K562 (cell line): ENCODE data around the gene ESR2. TPM values are rescaled to one million over a fixed set of nuclear protein-coding genes. Genes with fewer than 3 reads are reported as not detected.

Source experiments
- ATAC-seq: fragments of 200-7000 bp; cut with Tn5 transposase; 3 replicates; pipeline ENCODE4 v1.9.1; 2020; ENCODE audit warnings: moderate library complexity
- BruUV-seq: library from RNA; stranded (reverse); fragments of 400-500 nt; replicated peaks from 2 replicates; lab custom pipeline; 2021; lab: Mats Ljungman, UMichigan
- CTCF ChIA-PET: fragments of 300-600 bp; formaldehyde crosslinking; extraction: SDS; loops from one replicate; lab custom pipeline; 2021; ENCODE audit warnings: low intra/inter-chr PET ratio; lab: Yijun Ruan, JAX
- POLR2A ChIA-PET: fragments of 300-600, 350-650 bp; sonication (Branson Sonifier 250); formaldehyde crosslinking; extraction: SDS; loops from one replicate; lab custom pipeline; 2021; ENCODE audit warnings: antibody characterized with exemption, inconsistent platforms; lab: Yijun Ruan, JAX
- DNase-seq, 4 experiments: peaks; one replicate each; pipeline versions ENCODE4 v3.0.0 to v3.0.0-alpha.2; 2011 to 2018; ENCODE audit warnings: low spot score in 3 of 4, mixed read lengths in 3 of 4; ENCODE audit errors: extremely low read depth in 1 of 4
- FAIRE-seq: peaks from 2 replicates; lab custom pipeline; 2011; peaks lifted over from hg19 to GRCh38; lab: Jason Lieb, UNC
- H2AFZ ChIP-seq: 2 replicates; pipeline ENCODE4 v1.6.0; 2011; ENCODE audit warnings: low read depth, low read length, control low read depth, inconsistent platforms
- H3K27ac ChIP-seq: fragments of 200-600 bp; 3 replicates; pipeline ENCODE4 v1.8.0; 2011; ENCODE audit warnings: low read depth, mild to moderate bottlenecking, control low read depth, inconsistent platforms, low read length, moderate library complexity, mixed read lengths; ENCODE audit errors: extremely low read depth
- H3K27me3 ChIP-seq, 2 experiments: fragments of 300-600 bp in 1 of 2; 2 replicates in 1 of 2; 3 replicates in 1 of 2; pipeline versions ENCODE4 v1.6.0 to v1.8.0; 2011; ENCODE audit warnings: inconsistent platforms in 2 of 2, low read length in 2 of 2, mild to moderate bottlenecking in 1 of 2, mixed read lengths in 1 of 2, moderate library complexity in 1 of 2; ENCODE audit not compliant: control insufficient read depth in 2 of 2, insufficient read depth in 2 of 2
- H3K36me3 ChIP-seq: fragments of 300-600 bp; 3 replicates; pipeline ENCODE4 v1.8.0; 2011; ENCODE audit warnings: mild to moderate bottlenecking, low read length, inconsistent platforms; ENCODE audit not compliant: control insufficient read depth, insufficient read depth
- H3K4me1 ChIP-seq, 2 experiments: fragments of 200-600 bp in 1 of 2; replicated peaks in 1 of 2; 2 replicates in 1 of 2; 3 replicates in 1 of 2; pipeline versions ENCODE4 v1.5.1 to v1.8.0; 2011; ENCODE audit warnings: inconsistent platforms in 2 of 2, low read length in 2 of 2, mild to moderate bottlenecking in 1 of 2, mixed read lengths in 1 of 2, moderate library complexity in 1 of 2; ENCODE audit not compliant: control insufficient read depth in 2 of 2, insufficient read depth in 2 of 2
- H3K4me2 ChIP-seq: 2 replicates; pipeline ENCODE4 v1.6.1; 2011; ENCODE audit warnings: low read length, control low read depth, inconsistent platforms, mixed read lengths; ENCODE audit not compliant: insufficient read depth
- H3K4me3 ChIP-seq: fragments of 200-600 bp; sonication (generic), shearing (Covaris generic); 2 replicates; pipeline ENCODE4 v1.5.1; 2016; ENCODE audit warnings: control low read depth, inconsistent platforms
- H3K79me2 ChIP-seq: fragments of 200-600 bp; 3 replicates; pipeline ENCODE4 v1.8.0; 2011; ENCODE audit warnings: low read length, inconsistent platforms; ENCODE audit not compliant: control insufficient read depth, insufficient read depth
- H3K9ac ChIP-seq, 2 experiments: 2 replicates each; pipeline versions ENCODE4 v1.6.0 to v1.6.1; 2011; ENCODE audit warnings: low read depth in 2 of 2, low read length in 2 of 2, control low read depth in 1 of 2, inconsistent platforms in 1 of 2, mild to moderate bottlenecking in 1 of 2, mixed read lengths in 1 of 2; ENCODE audit not compliant: insufficient read depth in 1 of 2
- H3K9me1 ChIP-seq: one replicate; pipeline ENCODE4 v1.6.0; 2011; ENCODE audit warnings: inconsistent platforms, mild to moderate bottlenecking, low read length, moderate library complexity; ENCODE audit not compliant: control insufficient read depth, insufficient read depth
- H3K9me3 ChIP-seq: replicated peaks from 2 replicates; pipeline ENCODE4 v1.5.1; 2011; ENCODE audit warnings: low read depth, low read length, inconsistent platforms; ENCODE audit not compliant: control insufficient read depth, insufficient read depth
- H4K20me1 ChIP-seq: replicated peaks from 2 replicates; pipeline ENCODE4 v1.6.1; 2011; ENCODE audit warnings: low read length, inconsistent platforms, mixed read lengths; ENCODE audit not compliant: control insufficient read depth, insufficient read depth
- BRF1 ChIP-seq: IDR thresholded peaks from 3 replicates; pipeline ENCODE4 v1.6.1; 2011; ENCODE audit warnings: borderline replicate concordance, mild to moderate bottlenecking; ENCODE audit not compliant: insufficient read length; ENCODE audit errors: extremely low read depth
- GATAD2B ChIP-seq: fragments of 450-650 bp; IDR thresholded peaks from 2 replicates; pipeline ENCODE4 v1.6.1; 2017; ENCODE audit warnings: mild to moderate bottlenecking, borderline replicate concordance
- MYC ChIP-seq, 2 experiments: fragments of 250-450 bp in 1 of 2; sonication (Bioruptor Pico) in 1 of 2; IDR thresholded peaks; 2 replicates each; pipeline versions ENCODE4 v1.5.1 to v1.6.1; 2012 to 2021; ENCODE audit warnings: low read depth in 2 of 2, borderline replicate concordance in 1 of 2, improper control_type of control experiment in 1 of 2, low read length in 1 of 2, mild to moderate bottlenecking in 1 of 2, moderate library complexity in 1 of 2
- RHOXF2B ChIP-seq: fragments of 250-450 bp; sonication (Bioruptor Pico); conservative IDR thresholded peaks from 2 replicates; pipeline ENCODE4 v1.5.1; 2021
- SP1 ChIP-seq: sonication (generic); formaldehyde crosslinking; IDR thresholded peaks from 2 replicates; pipeline ENCODE4 v1.8.1; 2022; ENCODE audit warnings: mild to moderate bottlenecking, missing genetic modification reagents
- TAF15 ChIP-seq: fragments of 200-400 bp; formaldehyde crosslinking; IDR thresholded peaks from 2 replicates; pipeline ENCODE4 v1.6.1; 2017; ENCODE audit warnings: mild to moderate bottlenecking, low read depth, low read length, moderate library complexity
- U2AF2 ChIP-seq: fragments of 200-400 bp; formaldehyde crosslinking; optimal IDR thresholded peaks from 2 replicates; pipeline ENCODE3; 2017; ENCODE audit warnings: low read depth, mild to moderate bottlenecking, low read length
- WGBS: fragments of 100-300 bp; shearing (Covaris generic); methylation state at CpG from one replicate; pipeline ENCODE4 v1.1.6; 2016; ENCODE audit warnings: low coverage, mixed read lengths; ENCODE audit not compliant: insufficient coverage; ENCODE audit errors: missing lambda C conversion rate; 5-methylcytosine and 5-hydroxymethylcytosine counted together
- in situ Hi-C: fragments of 300-500 bp; cut with MboI; formaldehyde crosslinking; loops from 4 replicates; pipeline ENCODE4 v1.15.0; 2018; ENCODE audit warnings: inconsistent platforms, mixed read lengths
- intact Hi-C: fragments of 100-400 bp; cut with micrococcal nuclease; formaldehyde crosslinking; loops from 2 replicates; pipeline ENCODE4 v1.14.2; 2022
- polyA plus RNA-seq, 8 experiments: library from polyadenylated mRNA; depleted of rRNA in 4 of 8; stranded (reverse) in 5 of 8; unstranded in 3 of 8; fragments of >200 nt; fragmentation: Nextera tagmentation in 2 of 8; fragmentation: Illumina TruSeq in 1 of 8; extraction: Ambion mirVana in 2 of 8; extraction: Trizol in 1 of 8; gene quantifications; 2 replicates each; pipeline versions ENCODE4 v1.2.1 to v1.2.3, GENCODE V29; 2011 to 2014; ENCODE audit warnings: inconsistent platforms in 1 of 8, missing spikeins in 1 of 8
- total RNA-seq, 7 experiments: library from RNA; depleted of rRNA in 6 of 7; stranded (reverse); fragments of >200 nt in 6 of 7; fragmentation: Illumina TruSeq in 2 of 7; extraction: Trizol in 2 of 7; gene quantifications; 2 replicates each; pipeline versions ENCODE4 v1.2.1 to v1.2.3, GENCODE V29; 2011 to 2021; ENCODE audit warnings: low replicate concordance in 1 of 7
- TF ChIP-seq, protein P1 (sequence below): fragments of 450-650 bp; IDR thresholded peaks from 2 replicates; pipeline ENCODE4 v1.6.1; 2016
- TF ChIP-seq, protein P2 (sequence below): fragments of 250-450 bp; sonication (Bioruptor Pico); IDR thresholded peaks from 2 replicates; pipeline ENCODE4 v1.8.0; 2021; ENCODE audit warnings: mild to moderate bottlenecking, moderate library complexity
- TF ChIP-seq, protein P3 (sequence below): IDR thresholded peaks from 2 replicates; pipeline ENCODE4 v1.6.1; 2011; ENCODE audit warnings: borderline replicate concordance, low read depth, mild to moderate bottlenecking, moderate library complexity, low read length; ENCODE audit not compliant: insufficient read depth, poor library complexity, severe bottlenecking

Gene ESR2
- total and polyA plus RNA-seq, 9 of the 15 experiments (the other 6 are each of a cell fraction or from before 2014, with no cell fraction given) = 0.07 to 3.8 (median 2.0) TPM

DNA sequence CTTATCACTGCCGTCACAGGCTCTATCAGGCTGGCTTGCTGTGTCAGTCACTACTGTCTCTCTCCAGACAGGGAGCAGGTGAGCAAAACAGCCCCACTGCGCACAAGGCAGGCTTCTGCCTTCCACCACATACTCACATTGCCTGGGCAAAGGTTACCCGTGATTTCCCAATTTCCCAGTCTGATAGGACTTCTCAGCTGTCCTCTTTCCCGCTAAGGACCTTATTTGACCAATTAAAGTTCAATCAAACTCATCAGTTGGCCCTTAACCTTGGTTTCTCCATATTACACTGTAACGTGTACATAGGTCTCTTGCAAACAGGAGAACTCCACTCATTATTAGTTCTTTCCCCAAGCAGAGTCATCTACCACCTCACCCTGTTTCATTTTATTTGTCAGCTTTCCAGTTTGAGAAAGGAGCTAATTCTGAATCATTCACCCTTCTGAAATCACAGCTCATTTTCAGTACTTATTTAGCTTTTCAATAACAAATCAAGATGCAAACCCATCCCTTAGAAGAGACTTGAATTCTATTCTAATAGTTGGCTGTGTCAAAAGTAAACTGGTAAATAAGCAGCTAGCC is 170.8 kb downstream of the ESR2 start:
- no peaks in the 10 kb centered on the region for H3K9me3 ChIP-seq
- 0 out of 3 replicates have a peak, but pooled peaks have one; percentile 27 for ATAC-seq
- ChIA-PET POLR2A (interaction anchor here (0.8 kb wide), 1 partner anchor 18 kb away, joined by 4 read pairs; no protein-coding TSS in a partner anchor), CTCF (no interaction called here)
- in situ Hi-C loops = no loop called here
- H3K27ac ChIP-seq = no peak overlapping the region
- no peaks in the 10 kb centered on the region for H3K4me1 ChIP-seq
- H3K4me3 ChIP-seq = no peak overlapping the region
- H3K9me1 ChIP-seq = no peaks in the 10 kb centered on the region
- WGBS = 8% methylated on average over 5 of the region's 5 CpGs
- H3K36me3 ChIP-seq = no peaks in the 10 kb centered on the region
- no peak overlapping the region for H3K9ac ChIP-seq
- TF ChIP-seq, protein P1, sequence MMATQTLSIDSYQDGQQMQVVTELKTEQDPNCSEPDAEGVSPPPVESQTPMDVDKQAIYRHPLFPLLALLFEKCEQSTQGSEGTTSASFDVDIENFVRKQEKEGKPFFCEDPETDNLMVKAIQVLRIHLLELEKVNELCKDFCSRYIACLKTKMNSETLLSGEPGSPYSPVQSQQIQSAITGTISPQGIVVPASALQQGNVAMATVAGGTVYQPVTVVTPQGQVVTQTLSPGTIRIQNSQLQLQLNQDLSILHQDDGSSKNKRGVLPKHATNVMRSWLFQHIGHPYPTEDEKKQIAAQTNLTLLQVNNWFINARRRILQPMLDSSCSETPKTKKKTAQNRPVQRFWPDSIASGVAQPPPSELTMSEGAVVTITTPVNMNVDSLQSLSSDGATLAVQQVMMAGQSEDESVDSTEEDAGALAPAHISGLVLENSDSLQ = peak; percentile 32; the same call in 1 of the 2 replicates
- TF ChIP-seq SP1 (CRISPR knock-in tag) = no peak
- TF ChIP-seq, all 486 proteins: peak for 1
- intact Hi-C loops = no loop called here
- peaks cover 0 to 19% of the 10 kb centered on the region in 2 experiments; a peak in 2 of 5 replicates for H3K27me3 ChIP-seq
- FAIRE-seq (no peak), DNase-seq (no peak)
- H3K4me2 ChIP-seq = no peak overlapping the region
- H3K79me2 ChIP-seq = no peaks in the 10 kb centered on the region
- H4K20me1 ChIP-seq = no peaks in the 10 kb centered on the region
- BruUV-seq = no TSS peak
- H2AFZ ChIP-seq = no peak overlapping the region

DNA sequence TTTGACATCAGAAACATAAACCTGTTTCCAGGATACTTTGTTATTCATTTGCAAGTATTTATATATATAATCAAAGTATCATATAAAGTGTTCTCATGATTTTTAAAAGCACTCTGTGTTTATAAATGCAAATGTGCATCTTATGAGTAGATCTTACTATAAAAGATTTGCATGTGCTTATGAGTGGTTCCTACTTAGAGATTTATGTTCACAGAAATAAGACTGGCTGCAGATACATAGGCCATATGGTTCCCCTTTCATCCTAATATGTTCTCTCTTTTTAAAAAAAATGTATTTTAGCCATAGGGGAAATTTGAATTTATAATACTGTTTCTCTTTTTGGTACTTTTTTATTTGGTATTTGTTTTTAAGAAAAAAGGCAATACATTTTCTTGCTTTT is 174.2 kb downstream of the ESR2 start:
- ChIA-PET POLR2A (no interaction called here), CTCF (no interaction called here)
- ATAC-seq = no peak
- Histone ChIP-seq H3K79me2 (no peaks in the 10 kb centered on the region), H3K4me2 (no peak overlapping the region), H3K9me1 (no peaks in the 10 kb centered on the region), H3K9ac (no peak overlapping the region), H2AFZ (no peak overlapping the region), H3K4me3 (no peak overlapping the region), H3K9me3 (no peaks in the 10 kb centered on the region), H4K20me1 (no peaks in the 10 kb centered on the region), H3K27me3 (peaks cover 0 to 5% of the 10 kb centered on the region in 2 experiments; a peak in 1 of 5 replicates), H3K4me1 (no peaks in the 10 kb centered on the region), H3K36me3 (no peaks in the 10 kb centered on the region), H3K27ac (no peak overlapping the region)
- in situ Hi-C loops = no loop called here
- intact Hi-C loops = no loop called here
- no peak for FAIRE-seq
- DNase-seq = no peak
- BruUV-seq = no TSS peak
- TF ChIP-seq RHOXF2B (CRISPR knock-in tag) = no peak
- TF ChIP-seq TAF15 = no peak
- no peak for TF ChIP-seq GATAD2B
- TF ChIP-seq, protein P2, sequence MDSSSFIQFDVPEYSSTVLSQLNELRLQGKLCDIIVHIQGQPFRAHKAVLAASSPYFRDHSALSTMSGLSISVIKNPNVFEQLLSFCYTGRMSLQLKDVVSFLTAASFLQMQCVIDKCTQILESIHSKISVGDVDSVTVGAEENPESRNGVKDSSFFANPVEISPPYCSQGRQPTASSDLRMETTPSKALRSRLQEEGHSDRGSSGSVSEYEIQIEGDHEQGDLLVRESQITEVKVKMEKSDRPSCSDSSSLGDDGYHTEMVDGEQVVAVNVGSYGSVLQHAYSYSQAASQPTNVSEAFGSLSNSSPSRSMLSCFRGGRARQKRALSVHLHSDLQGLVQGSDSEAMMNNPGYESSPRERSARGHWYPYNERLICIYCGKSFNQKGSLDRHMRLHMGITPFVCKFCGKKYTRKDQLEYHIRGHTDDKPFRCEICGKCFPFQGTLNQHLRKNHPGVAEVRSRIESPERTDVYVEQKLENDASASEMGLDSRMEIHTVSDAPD (CRISPR knock-in tag) = no peak
- TF ChIP-seq MYC (IDR thresholded peaks at IDR 0.05; ENCODE audit: low read depth, low read length) = no peak
- no peak for TF ChIP-seq MYC (CRISPR knock-in tag; IDR thresholded peaks at IDR 0.05; ENCODE audit: borderline replicate concordance, low read depth)
- TF ChIP-seq, protein P3, sequence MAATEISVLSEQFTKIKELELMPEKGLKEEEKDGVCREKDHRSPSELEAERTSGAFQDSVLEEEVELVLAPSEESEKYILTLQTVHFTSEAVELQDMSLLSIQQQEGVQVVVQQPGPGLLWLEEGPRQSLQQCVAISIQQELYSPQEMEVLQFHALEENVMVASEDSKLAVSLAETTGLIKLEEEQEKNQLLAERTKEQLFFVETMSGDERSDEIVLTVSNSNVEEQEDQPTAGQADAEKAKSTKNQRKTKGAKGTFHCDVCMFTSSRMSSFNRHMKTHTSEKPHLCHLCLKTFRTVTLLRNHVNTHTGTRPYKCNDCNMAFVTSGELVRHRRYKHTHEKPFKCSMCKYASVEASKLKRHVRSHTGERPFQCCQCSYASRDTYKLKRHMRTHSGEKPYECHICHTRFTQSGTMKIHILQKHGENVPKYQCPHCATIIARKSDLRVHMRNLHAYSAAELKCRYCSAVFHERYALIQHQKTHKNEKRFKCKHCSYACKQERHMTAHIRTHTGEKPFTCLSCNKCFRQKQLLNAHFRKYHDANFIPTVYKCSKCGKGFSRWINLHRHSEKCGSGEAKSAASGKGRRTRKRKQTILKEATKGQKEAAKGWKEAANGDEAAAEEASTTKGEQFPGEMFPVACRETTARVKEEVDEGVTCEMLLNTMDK = no peak
- no peak for TF ChIP-seq BRF1
- TF ChIP-seq U2AF2 = no peak
